ENCODE results near the gene ZNF555. TPM values are rescaled to one million over a fixed set of nuclear protein-coding genes. Genes with fewer than 3 reads are reported as not detected.
A peak's percentile ranks its signal among the peaks of the same experiment; 100 is the strongest.

Gene ZNF555
- total RNA-seq, 1 experiment from 2014 or later, result 0.84 TPM

DNA sequence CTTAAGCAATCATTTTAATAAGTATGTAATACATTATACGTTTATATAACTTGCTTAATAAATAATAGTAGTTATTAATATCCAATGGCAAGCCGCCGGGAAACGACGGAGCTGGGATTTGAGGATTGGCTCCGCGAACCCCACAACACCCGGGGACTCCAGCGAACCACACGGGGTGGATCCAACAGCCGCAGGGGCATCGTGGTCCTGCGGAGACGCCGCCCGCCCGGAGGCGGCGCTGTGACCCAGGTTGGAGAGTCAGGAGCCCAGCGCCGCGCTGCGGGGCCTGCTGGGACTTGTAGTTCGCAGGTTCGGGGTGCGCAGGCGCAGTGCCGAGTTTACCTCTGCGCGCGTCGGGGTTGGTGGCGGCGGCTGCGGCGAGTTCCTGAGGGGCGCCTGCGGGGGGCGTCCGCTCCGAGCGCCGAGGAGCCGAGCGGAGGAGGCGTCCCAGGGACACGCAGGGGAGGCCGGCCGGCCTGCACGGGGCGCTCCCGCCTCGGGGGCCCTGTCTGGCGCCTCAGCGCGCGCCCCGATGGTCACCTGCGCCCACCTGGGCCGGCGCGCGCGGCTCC, 21.6 kb upstream of the ZNF555 start, which contains the start of gene ZNF554:
TSS of gene ZNF554 (plus strand) at position 329 of the 572 bp plus-strand sequence. CDS start at position 533, 204 bp downstream.
- Histone ChIP-seq H3K79me2 (ENCODE audit: low read length) (no peaks in the 10 kb centered on the region), H3F3A (ENCODE audit: low read length, unreplicated experiment) (no peaks in the 10 kb centered on the region), H3K9ac (ENCODE audit: low read length) (peak within 1 kb of the TSS; percentile 58), H3K4me3 (ENCODE audit: low read length) (peak within 1 kb of the TSS; percentile 77), H4K20me1 (ENCODE audit: low read length) (no peaks in the 10 kb centered on the region), H3K4me1 (ENCODE audit: insufficient read depth, low read length) (no peaks in the 10 kb centered on the region), H3K36me3 (ENCODE audit: low read depth, low read length) (no peaks in the 10 kb centered on the region), H3K9me2 (replicated peaks; ENCODE audit: low read length) (no peaks in the 10 kb centered on the region), H3K4me2 (ENCODE audit: low read length) (peak within 1 kb of the TSS; percentile 93), H3K27me3 (ENCODE audit: low read length) (no peaks in the 10 kb centered on the region), H3K9me3 (ENCODE audit: low read length) (no peaks in the 10 kb centered on the region), H2AFZ (ENCODE audit: low read length) (peak within 1 kb of the TSS; percentile 69), H3K27ac (ENCODE audit: low read length) (no peak within 1 kb of the TSS)
- ATAC-seq (peak; percentile 96), DNase-seq (peak; percentile 92)
- BruUV-seq (replicated peaks), result no TSS peak
- TF ChIP-seq, protein P1, sequence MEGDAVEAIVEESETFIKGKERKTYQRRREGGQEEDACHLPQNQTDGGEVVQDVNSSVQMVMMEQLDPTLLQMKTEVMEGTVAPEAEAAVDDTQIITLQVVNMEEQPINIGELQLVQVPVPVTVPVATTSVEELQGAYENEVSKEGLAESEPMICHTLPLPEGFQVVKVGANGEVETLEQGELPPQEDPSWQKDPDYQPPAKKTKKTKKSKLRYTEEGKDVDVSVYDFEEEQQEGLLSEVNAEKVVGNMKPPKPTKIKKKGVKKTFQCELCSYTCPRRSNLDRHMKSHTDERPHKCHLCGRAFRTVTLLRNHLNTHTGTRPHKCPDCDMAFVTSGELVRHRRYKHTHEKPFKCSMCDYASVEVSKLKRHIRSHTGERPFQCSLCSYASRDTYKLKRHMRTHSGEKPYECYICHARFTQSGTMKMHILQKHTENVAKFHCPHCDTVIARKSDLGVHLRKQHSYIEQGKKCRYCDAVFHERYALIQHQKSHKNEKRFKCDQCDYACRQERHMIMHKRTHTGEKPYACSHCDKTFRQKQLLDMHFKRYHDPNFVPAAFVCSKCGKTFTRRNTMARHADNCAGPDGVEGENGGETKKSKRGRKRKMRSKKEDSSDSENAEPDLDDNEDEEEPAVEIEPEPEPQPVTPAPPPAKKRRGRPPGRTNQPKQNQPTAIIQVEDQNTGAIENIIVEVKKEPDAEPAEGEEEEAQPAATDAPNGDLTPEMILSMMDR (conservative IDR thresholded peaks at IDR 0.05; ENCODE audit: low read depth, low read length), result peak; percentile 74
- TF ChIP-seq EZH2phosphoT487 (IDR thresholded peaks at IDR 0.05; ENCODE audit: borderline replicate concordance, low read length) (no peak), EZH2 (IDR thresholded peaks at IDR 0.05; ENCODE audit: low read length, unreplicated experiment) (no peak)
- ChIA-PET CTCF (interaction anchor here (0.6 kb wide), 1 partner anchor 1073 kb away, joined by 5 read pairs; no protein-coding TSS in a partner anchor), POLR2A (ENCODE audit: unreplicated experiment) (interaction anchor here (0.6 kb wide), 1 partner anchor 645 kb away, joined by 4 read pairs; no protein-coding TSS in a partner anchor)
- intact Hi-C loops (cut with micrococcal nuclease), result no loop called here

DNA sequence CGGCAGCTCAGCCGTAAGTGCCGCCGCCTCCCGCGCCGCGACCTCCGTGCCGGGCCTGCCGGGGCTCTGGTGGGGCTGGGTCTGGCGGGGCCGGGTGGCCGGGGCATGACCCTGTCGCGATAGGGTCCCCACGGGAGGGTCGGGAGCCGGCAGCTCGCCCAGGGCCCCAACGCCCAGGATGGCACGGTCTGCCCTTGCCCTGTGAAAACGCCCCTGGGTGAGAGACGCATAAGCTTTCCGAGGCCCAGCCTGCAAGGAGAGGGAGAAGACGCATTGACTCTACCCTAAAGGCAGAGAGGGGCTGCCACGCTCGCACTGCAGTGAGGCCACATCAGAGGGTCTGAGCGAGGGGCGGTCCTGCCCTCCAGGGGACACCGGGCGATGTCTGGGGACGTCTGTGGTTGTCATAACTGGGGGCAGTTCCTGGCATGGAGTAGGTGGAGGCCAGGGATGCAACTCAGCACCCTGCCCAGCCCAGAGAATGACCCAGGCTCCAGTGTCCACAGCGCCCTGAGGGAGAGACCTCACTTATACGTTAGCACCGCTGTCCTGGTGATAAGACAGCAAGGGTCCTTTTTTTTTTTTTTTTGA, 21.1 kb upstream of the ZNF555 start:
- POLR2A ChIA-PET (ENCODE audit: unreplicated experiment), result interaction anchor here (0.6 kb wide), 1 partner anchor 644 kb away, joined by 4 read pairs; no protein-coding TSS in a partner anchor
- peak; percentile 8 for ATAC-seq

More for the DNA sequence above, 21.1 kb upstream of the ZNF555 start:
- Histone ChIP-seq H3K79me2 (ENCODE audit: low read length) (no peaks in the 10 kb centered on the region), H3K4me2 (ENCODE audit: low read length) (peak overlapping the region; percentile 93), H3K9me3 (ENCODE audit: low read length) (no peaks in the 10 kb centered on the region), H3K36me3 (ENCODE audit: low read depth, low read length) (no peaks in the 10 kb centered on the region), H4K20me1 (ENCODE audit: low read length) (no peaks in the 10 kb centered on the region), H3K27me3 (ENCODE audit: low read length) (no peaks in the 10 kb centered on the region), H3K4me1 (ENCODE audit: insufficient read depth, low read length) (no peaks in the 10 kb centered on the region), H2AFZ (ENCODE audit: low read length) (peak overlapping the region; percentile 69), H3K27ac (ENCODE audit: low read length) (no peak overlapping the region), H3K9me2 (replicated peaks; ENCODE audit: low read length) (no peaks in the 10 kb centered on the region), H3K9ac (ENCODE audit: low read length) (peak overlapping the region; percentile 58), H3F3A (ENCODE audit: low read length, unreplicated experiment) (no peaks in the 10 kb centered on the region), H3K4me3 (ENCODE audit: low read length) (peak overlapping the region; percentile 77)
- no peak for DNase-seq
- TSS peak; percentile 31 for BruUV-seq (replicated peaks)
- TF ChIP-seq EZH2 (IDR thresholded peaks at IDR 0.05; ENCODE audit: low read length, unreplicated experiment) (no peak), EZH2phosphoT487 (IDR thresholded peaks at IDR 0.05; ENCODE audit: borderline replicate concordance, low read length) (no peak)
- TF ChIP-seq, protein P1 (conservative IDR thresholded peaks at IDR 0.05; ENCODE audit: low read depth, low read length), result no peak
- intact Hi-C loops (cut with micrococcal nuclease), result no loop called here
- CTCF ChIA-PET, result no interaction called here
